Breast epithelium (tissue), 4 donors: ENCODE data around the gene ANKRD2. TPM values are rescaled to one million over a fixed set of nuclear protein-coding genes. Genes with fewer than 3 reads are reported as not detected.

Experiments used
- DNase-seq, 2 donors: peaks; one replicate each; pipeline ENCODE4 v3.0.0-alpha.2; 2019; ENCODE audit warnings: low spot score in 2 of 2
- H3K27ac ChIP-seq, 2 donors: fragments of 200-600 bp; sonication (generic) in 1 of 2; one replicate each; pipeline ENCODE4 v1.5.1; 2016 to 2019; ENCODE audit warnings: mild to moderate bottlenecking in 1 of 2
- H3K27me3 ChIP-seq, 2 donors: fragments of 200-600 bp; sonication (generic) in 1 of 2; one replicate each; pipeline versions ENCODE4 v1.5.1 to v1.6.0; 2017 to 2019; ENCODE audit warnings: control low read depth in 1 of 2, mild to moderate bottlenecking in 1 of 2
- H3K36me3 ChIP-seq: fragments of 200-600 bp; one replicate; pipeline ENCODE4 v1.5.1; 2019
- H3K4me1 ChIP-seq, 2 donors: fragments of 200-600 bp; sonication (generic); one replicate each; pipeline ENCODE4 v1.5.1; 2016 to 2019; ENCODE audit warnings: control low read depth in 1 of 2
- H3K4me3 ChIP-seq, 3 donors: fragments of 200-600 bp; sonication (generic); 1 replicate in 2 of 3; 2 replicates in 1 of 3; pipeline ENCODE4 v1.5.1; 2016 to 2019; ENCODE audit warnings: mild to moderate bottlenecking in 3 of 3, moderate library complexity in 2 of 3
- H3K9me3 ChIP-seq, 2 donors: fragments of 200-600 bp; sonication (generic) in 1 of 2; one replicate each; pipeline ENCODE4 v1.5.1; 2016 to 2019; ENCODE audit warnings: control low read depth in 1 of 2
- CTCF ChIP-seq, 3 donors: fragments of 450-650 bp; IDR thresholded peaks; one replicate each; pipeline ENCODE4 v1.5.1; 2016 to 2017; ENCODE audit warnings: antibody characterized with exemption in 3 of 3, mild to moderate bottlenecking in 3 of 3, moderate library complexity in 3 of 3
- POLR2A ChIP-seq: fragments of 450-650 bp; IDR thresholded peaks from one replicate; pipeline ENCODE4 v1.6.1; 2016; ENCODE audit warnings: antibody characterized with exemption, mild to moderate bottlenecking, moderate library complexity
- POLR2AphosphoS5 ChIP-seq, 3 donors: sonication (generic); formaldehyde crosslinking; IDR thresholded peaks; one replicate each; pipeline ENCODE4 v1.6.1; 2017; ENCODE audit warnings: antibody characterized with exemption in 3 of 3
- intact Hi-C: fragments of 100-400 bp; cut with DNase I; formaldehyde crosslinking; loops from one replicate; pipeline ENCODE4 v1.15.1; 2023; ENCODE audit warnings: low total_unique reads
- total RNA-seq, 3 donors: library from RNA; depleted of rRNA; stranded (reverse); fragments of >200 nt; gene quantifications; one replicate each; pipeline ENCODE4 v1.1.0, GENCODE V29; 2016

The ANKRD2 gene
- total RNA-seq, 3 donors from 2014 or later: not detected

GRCh38 chr10:97601268-97602215 lies 29.0 kb downstream of the ANKRD2 start:
- Histone ChIP-seq H3K36me3 (no peaks in the 10 kb centered on the region), H3K4me3 (no peak overlapping the region), H3K9me3 (no peaks in the 10 kb centered on the region), H3K27ac (no peak overlapping the region), H3K27me3 (no peaks in the 10 kb centered on the region), H3K4me1 (no peaks in the 10 kb centered on the region)
- peak in 1 of 2 donors; percentile 50 for DNase-seq
- TF ChIP-seq POLR2A: no peak
- TF ChIP-seq CTCF (IDR thresholded peaks at IDR 0.05): no peak
- no peak for TF ChIP-seq POLR2AphosphoS5 (IDR thresholded peaks at IDR 0.05)
- intact Hi-C loops: no loop called here

- Histone ChIP-seq H3K4me1 (no peaks in the 10 kb centered on the region), H3K36me3 (no peaks in the 10 kb centered on the region)
Observed at GRCh38 chr10:97607095-97607636, 34.6 kb downstream of the ANKRD2 start.

GRCh38 chr10:97608991-97609561 lies 36.5 kb downstream of the ANKRD2 start:
- no peak overlapping the region for H3K4me3 ChIP-seq
- intact Hi-C loops: no loop called here
- H3K9me3 ChIP-seq: no peaks in the 10 kb centered on the region
- TF ChIP-seq POLR2A (no peak), POLR2AphosphoS5 (IDR thresholded peaks at IDR 0.05) (no peak), CTCF (IDR thresholded peaks at IDR 0.05) (no peak)
- H3K27ac ChIP-seq: no peak overlapping the region
- no peaks in the 10 kb centered on the region for H3K27me3 ChIP-seq
- no peaks in the 10 kb centered on the region for H3K36me3 ChIP-seq
- DNase-seq: no peak
- H3K4me1 ChIP-seq: no peaks in the 10 kb centered on the region

More at GRCh38 chr10:97607095-97607636, 34.6 kb downstream of the ANKRD2 start:
- H3K27ac ChIP-seq: no peak overlapping the region
- no peaks in the 10 kb centered on the region for H3K27me3 ChIP-seq
- no peak overlapping the region for H3K4me3 ChIP-seq
- TF ChIP-seq POLR2A (no peak), CTCF (IDR thresholded peaks at IDR 0.05) (no peak), POLR2AphosphoS5 (IDR thresholded peaks at IDR 0.05) (no peak)
- DNase-seq: no peak
- intact Hi-C loops: no loop called here
- H3K9me3 ChIP-seq: no peaks in the 10 kb centered on the region

GRCh38 chr10:97611473-97611872 lies 38.9 kb downstream of the ANKRD2 start:
- Histone ChIP-seq H3K36me3 (no peaks in the 10 kb centered on the region), H3K27ac (no peak overlapping the region), H3K9me3 (no peaks in the 10 kb centered on the region), H3K27me3 (no peaks in the 10 kb centered on the region), H3K4me1 (no peaks in the 10 kb centered on the region), H3K4me3 (no peak overlapping the region)
- DNase-seq: no peak
- intact Hi-C loops: no loop called here
- no peak for TF ChIP-seq POLR2AphosphoS5 (IDR thresholded peaks at IDR 0.05)
- no peak for TF ChIP-seq POLR2A
- TF ChIP-seq CTCF (IDR thresholded peaks at IDR 0.05): no peak

GRCh38 chr10:97612386-97612785 lies 39.8 kb downstream of the ANKRD2 start:
- intact Hi-C loops: no loop called here

More at GRCh38 chr10:97612386-97612785, 39.8 kb downstream of the ANKRD2 start:
- H3K4me3 ChIP-seq: no peak overlapping the region
- no peaks in the 10 kb centered on the region for H3K27me3 ChIP-seq
- TF ChIP-seq POLR2AphosphoS5 (IDR thresholded peaks at IDR 0.05) (no peak), POLR2A (no peak), CTCF (IDR thresholded peaks at IDR 0.05) (peak; percentile 31 to 69 (median 56))
- no peak for DNase-seq
- no peaks in the 10 kb centered on the region for H3K36me3 ChIP-seq
- H3K9me3 ChIP-seq: no peaks in the 10 kb centered on the region
- no peak overlapping the region for H3K27ac ChIP-seq
- no peaks in the 10 kb centered on the region for H3K4me1 ChIP-seq
